HepG2 (cell line): ENCODE measurements around the gene CAPN10. TPM values are rescaled to one million over a fixed set of nuclear protein-coding genes. Genes with fewer than 3 reads are reported as not detected.

Experiments used
- CENPBD1 ChIP-seq: sonication (generic); formaldehyde crosslinking; IDR thresholded peaks from 2 replicates; pipeline ENCODE4 v1.8.0; 2022; ENCODE audit warnings: missing genetic modification reagents, low read depth, mild to moderate bottlenecking, borderline replicate concordance
- CREB3 ChIP-seq: sonication (generic); formaldehyde crosslinking; IDR thresholded peaks from 2 replicates; pipeline ENCODE4 v1.5.0; 2020; ENCODE audit warnings: missing genetic modification reagents
- CSRNP2 ChIP-seq: sonication (generic); formaldehyde crosslinking; conservative IDR thresholded peaks from 2 replicates; pipeline ENCODE4 v1.8.0; 2022; ENCODE audit warnings: low read depth, missing genetic modification reagents
- FIP1L1 ChIP-seq: fragments of 200-400 bp; formaldehyde crosslinking; IDR thresholded peaks from 2 replicates; pipeline ENCODE4 v1.6.1; 2018; ENCODE audit warnings: low read depth, mild to moderate bottlenecking, low read length, moderate library complexity, borderline replicate concordance; ENCODE audit not compliant: insufficient read depth
- HDAC2 ChIP-seq: sonication (generic); formaldehyde crosslinking; IDR thresholded peaks from 2 replicates; pipeline ENCODE4 v1.4.0; 2020; ENCODE audit warnings: missing genetic modification reagents
- HDAC6 ChIP-seq: fragments of 200-600 bp; sonication (generic); IDR thresholded peaks from 2 replicates; pipeline ENCODE4 v1.7.0; 2017; ENCODE audit warnings: mild to moderate bottlenecking, antibody characterized with exemption, low read length, low read depth
- HHEX ChIP-seq: IDR thresholded peaks from 2 replicates; pipeline ENCODE4 v1.6.1; 2016; ENCODE audit warnings: control low read depth
- KDM5B ChIP-seq: sonication (generic); formaldehyde crosslinking; IDR thresholded peaks from 2 replicates; pipeline ENCODE4 v1.4.0; 2020; ENCODE audit warnings: missing genetic modification reagents, mild to moderate bottlenecking, borderline replicate concordance
- NCOA1 ChIP-seq: sonication (generic); formaldehyde crosslinking; IDR thresholded peaks from 2 replicates; pipeline ENCODE4 v1.9.0; 2021; ENCODE audit warnings: missing genetic modification reagents
- PRDM10 ChIP-seq: sonication (generic); formaldehyde crosslinking; IDR thresholded peaks from 2 replicates; pipeline ENCODE4 v1.4.0; 2020; ENCODE audit warnings: low read depth, missing genetic modification reagents
- PRPF4 ChIP-seq: fragments of 200-400 bp; formaldehyde crosslinking; IDR thresholded peaks from 2 replicates; pipeline ENCODE4 v1.6.1; 2016; ENCODE audit warnings: low read length, low read depth; ENCODE audit not compliant: poor library complexity, severe bottlenecking
- SNAPC2 ChIP-seq: sonication (generic); formaldehyde crosslinking; IDR thresholded peaks from 2 replicates; pipeline ENCODE4 v1.8.1; 2022; ENCODE audit warnings: mild to moderate bottlenecking, missing genetic modification reagents
- THRA ChIP-seq: sonication (generic); formaldehyde crosslinking; IDR thresholded peaks from 2 replicates; pipeline ENCODE4 v1.4.0; 2020; ENCODE audit warnings: missing genetic modification reagents, borderline replicate concordance
- USF2 ChIP-seq, 2 experiments: sonication (generic) in 1 of 2; formaldehyde crosslinking in 1 of 2; IDR thresholded peaks; 2 replicates each; pipeline versions ENCODE4 v1.5.1 to v1.6.1; 2011 to 2020; ENCODE audit warnings: borderline replicate concordance in 1 of 2, low read depth in 1 of 2, low read length in 1 of 2, mild to moderate bottlenecking in 1 of 2, missing genetic modification reagents in 1 of 2, moderate library complexity in 1 of 2
- ZMYM4 ChIP-seq: sonication (generic); formaldehyde crosslinking; IDR thresholded peaks from 2 replicates; pipeline ENCODE4 v1.8.1; 2023; ENCODE audit warnings: mild to moderate bottlenecking, missing genetic modification reagents
- ZNF326 ChIP-seq: sonication (generic); formaldehyde crosslinking; IDR thresholded peaks from 2 replicates; pipeline ENCODE4 v1.4.0; 2020; ENCODE audit warnings: missing genetic modification reagents, borderline replicate concordance
- ZSCAN30 ChIP-seq: sonication (generic); formaldehyde crosslinking; IDR thresholded peaks from 2 replicates; pipeline ENCODE4 v1.5.0; 2020; ENCODE audit warnings: mild to moderate bottlenecking, missing genetic modification reagents
- polyA plus RNA-seq, 8 experiments: library from polyadenylated mRNA; depleted of rRNA in 3 of 8; stranded (reverse) in 7 of 8; unstranded in 1 of 8; fragments of >200 nt; fragmentation: Illumina TruSeq in 4 of 8; extraction: Trizol in 4 of 8; gene quantifications; 2 replicates each; pipeline versions ENCODE4 v1.2.1 to v1.2.3, GENCODE V29; 2011 to 2016; ENCODE audit warnings: low read depth in 4 of 8, missing spikeins in 1 of 8, mixed read lengths in 1 of 8; ENCODE audit not compliant: insufficient read depth in 1 of 8
- total RNA-seq, 5 experiments: library from RNA; depleted of rRNA; stranded (reverse); fragments of >200 nt; fragmentation: Illumina TruSeq; extraction: Trizol; gene quantifications; 2 replicates each; pipeline ENCODE4 v1.2.3, GENCODE V29; 2016; ENCODE audit warnings: low read depth in 1 of 5

Gene CAPN10
- total and polyA plus RNA-seq, 2 of the 13 experiments (the other 11 are each of a cell fraction or from before 2014, with no cell fraction given) = 27.6 to 32.4 TPM

GRCh38 chr2:240626531-240627300 is 40.2 kb downstream of the CAPN10 start (continued):
- TF ChIP-seq FIP1L1 (no peak), ZMYM4 (peak; percentile 91), SNAPC2 (no peak), HDAC6 (no peak), CSRNP2 (no peak), PRDM10 (CRISPR knock-in tag) (peak; percentile 33; the same call in 1 of the 2 replicates), THRA (CRISPR knock-in tag) (peak; percentile 73; the same call in 1 of the 2 replicates), USF2 (IDR thresholded peaks at IDR 0.05; ENCODE audit: low read depth, low read length) (no peak), USF2 (CRISPR knock-in tag; IDR thresholded peaks at IDR 0.05; ENCODE audit: borderline replicate concordance) (peak; percentile 25; the same call in 1 of the 2 replicates), PRPF4 (no peak), HDAC2 (CRISPR knock-in tag) (peak; percentile 92), HHEX (CRISPR knock-in tag) (no peak), CREB3 (CRISPR knock-in tag) (no peak), NCOA1 (CRISPR knock-in tag) (no peak), KDM5B (CRISPR knock-in tag) (peak; percentile 98), ZSCAN30 (CRISPR knock-in tag) (no peak), CENPBD1 (CRISPR knock-in tag) (no peak), ZNF326 (CRISPR knock-in tag) (no peak)
